DMS114 treated with DMSO at 0.1 percent for 48 hours (cell line): ENCODE results near the gene FGF11.

Experiments
- DNase-seq: peaks from one replicate; lab custom pipeline; 2025; ENCODE audit not compliant: unreplicated experiment; lab: John Stamatoyannopoulos, UW

Gene FGF11

GRCh38 chr17:7439462-7440112, at the start of gene FGF11:
Gene FGF11 (plus strand): TSS chr17:7439512. CDS start chr17:7439621, 109 bp downstream.
- DNase-seq, result no peak

DNA sequence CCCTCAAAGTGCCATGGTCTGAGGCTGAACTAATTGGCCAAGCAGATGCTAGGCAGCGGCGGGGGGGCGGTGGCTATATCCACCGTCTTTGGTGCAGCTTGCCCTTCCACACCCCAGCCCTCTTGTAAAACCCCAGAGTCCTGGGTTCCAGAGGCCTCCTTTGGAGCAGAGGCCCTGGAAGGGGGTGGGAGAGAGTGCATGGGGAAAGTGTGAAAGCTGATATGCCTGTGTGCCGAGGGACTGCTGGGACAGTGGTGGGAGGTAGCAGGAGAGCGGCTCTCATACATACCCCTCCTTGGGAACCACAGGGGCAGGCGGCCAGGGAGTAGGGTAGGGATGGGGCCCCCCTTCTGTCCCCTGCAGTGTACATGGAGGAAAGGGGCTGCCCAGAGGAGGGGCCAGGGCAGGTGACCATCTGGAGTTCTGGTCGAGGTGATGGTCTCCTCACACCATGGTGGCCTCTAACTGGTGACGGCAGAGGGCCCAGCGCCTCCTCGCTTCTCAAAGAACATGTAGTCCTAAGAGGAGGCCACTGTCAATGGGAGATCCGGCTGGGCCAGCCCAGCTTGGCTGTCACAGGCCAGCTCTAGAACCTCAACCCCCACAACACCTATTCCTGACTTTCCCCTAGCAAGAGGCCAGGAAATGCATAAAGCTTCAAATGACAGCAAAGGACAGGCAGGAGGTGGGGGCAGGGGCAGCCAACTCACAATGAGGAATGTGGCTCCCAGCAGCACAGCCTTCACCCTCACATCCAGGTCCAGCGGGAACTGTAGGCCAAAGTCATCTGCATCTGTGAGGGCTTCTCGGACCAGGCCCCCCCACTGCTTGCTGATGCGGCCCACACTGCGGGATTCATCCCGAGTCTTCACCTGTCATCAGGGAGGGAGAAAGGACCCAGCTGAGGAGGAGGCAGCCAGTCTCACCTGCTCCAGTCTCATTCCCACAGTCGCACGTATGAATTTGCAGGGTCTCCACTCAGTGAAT, 49.1 kb upstream of the FGF11 start:
- DNase-seq, result no peak

- no peak for DNase-seq
These were observed 48.0 kb upstream of the FGF11 start for GRCh38 chr17:7391307-7391706.

DNA sequence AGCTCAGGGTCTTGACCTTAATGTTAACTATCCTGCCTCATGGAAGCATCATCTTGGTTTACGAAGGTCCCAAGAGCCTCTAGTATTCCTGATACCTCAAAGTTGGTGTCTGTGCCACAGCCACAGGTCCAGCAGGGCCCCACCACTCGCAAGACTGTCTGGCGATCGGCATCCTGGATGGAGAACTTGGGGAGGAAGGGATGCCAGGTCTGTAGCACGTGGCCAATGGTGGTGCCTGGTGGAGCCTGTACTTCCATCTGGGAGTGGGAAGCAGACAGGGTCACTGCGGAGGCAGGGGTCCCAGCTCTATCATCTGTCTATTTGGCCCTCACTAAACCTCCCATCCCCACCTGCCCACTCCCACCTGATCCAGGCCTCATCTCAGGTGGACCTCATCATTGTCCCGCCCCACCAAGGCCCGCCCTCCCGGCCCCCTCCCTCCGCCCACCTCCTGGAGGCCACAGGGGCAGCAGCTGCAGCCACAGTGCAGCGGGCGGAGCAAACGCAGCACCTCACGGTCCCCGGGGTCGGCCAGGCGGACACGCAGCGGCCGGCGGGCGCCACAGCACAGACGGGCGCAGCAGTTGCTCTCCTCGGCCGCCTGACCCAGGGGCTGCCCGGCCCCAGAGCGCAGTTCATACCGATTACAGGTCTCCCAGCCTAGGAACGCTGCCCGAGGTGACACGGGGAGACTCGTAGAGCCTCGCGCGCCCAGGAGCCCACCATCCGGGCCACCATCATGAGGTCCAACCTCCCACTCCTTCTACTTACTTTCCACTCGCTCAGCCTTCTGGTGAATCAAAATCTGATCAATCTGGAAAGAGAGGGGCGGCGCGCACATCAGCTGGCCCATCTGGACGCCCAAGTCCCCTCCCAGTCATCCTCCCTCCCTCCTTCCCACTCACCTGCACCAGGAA, 46.4 kb upstream of the FGF11 start:
- no peak for DNase-seq

DNA sequence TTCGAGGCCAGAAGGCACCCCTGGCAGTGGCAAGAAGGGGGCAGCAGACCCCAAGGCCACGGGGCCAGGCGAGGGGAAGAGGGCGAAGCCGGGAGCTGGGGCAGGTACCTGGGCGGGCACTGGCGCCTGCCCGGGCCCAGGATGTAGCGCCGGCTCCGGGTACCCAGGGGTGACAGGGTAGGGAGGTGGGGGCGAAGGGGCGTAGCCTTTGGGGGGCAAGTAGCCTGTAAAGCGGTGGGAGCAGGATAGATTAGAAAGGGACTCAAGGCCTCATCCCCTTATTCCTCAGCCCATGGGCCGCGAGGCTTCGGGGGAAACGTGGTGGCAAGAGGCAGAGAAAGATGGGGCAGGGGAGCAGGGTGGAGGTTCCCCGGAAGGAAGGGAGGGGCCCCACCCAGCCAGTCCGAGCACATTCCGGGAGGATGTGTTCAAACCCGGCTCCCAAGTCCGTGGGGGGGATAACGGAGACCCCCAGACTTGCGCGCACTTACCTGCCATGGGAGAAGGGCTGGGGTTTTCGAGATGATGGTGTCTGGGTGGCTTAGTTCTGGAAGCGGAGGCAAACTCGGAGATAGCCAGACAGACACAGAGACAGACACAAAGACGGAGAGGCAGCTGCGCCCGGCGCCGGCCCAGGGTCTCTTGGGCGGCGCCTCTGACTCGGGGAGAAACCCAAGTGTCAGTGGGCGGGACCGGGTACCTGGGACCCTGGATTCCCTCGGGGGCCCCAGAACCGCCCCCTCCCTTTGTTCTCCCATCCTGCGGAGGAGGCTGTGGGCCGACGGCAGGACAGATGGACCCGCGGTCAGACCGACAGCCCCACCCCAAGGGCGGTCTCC, 45.5 kb upstream of the FGF11 start:
- DNase-seq, result no peak

DNA sequence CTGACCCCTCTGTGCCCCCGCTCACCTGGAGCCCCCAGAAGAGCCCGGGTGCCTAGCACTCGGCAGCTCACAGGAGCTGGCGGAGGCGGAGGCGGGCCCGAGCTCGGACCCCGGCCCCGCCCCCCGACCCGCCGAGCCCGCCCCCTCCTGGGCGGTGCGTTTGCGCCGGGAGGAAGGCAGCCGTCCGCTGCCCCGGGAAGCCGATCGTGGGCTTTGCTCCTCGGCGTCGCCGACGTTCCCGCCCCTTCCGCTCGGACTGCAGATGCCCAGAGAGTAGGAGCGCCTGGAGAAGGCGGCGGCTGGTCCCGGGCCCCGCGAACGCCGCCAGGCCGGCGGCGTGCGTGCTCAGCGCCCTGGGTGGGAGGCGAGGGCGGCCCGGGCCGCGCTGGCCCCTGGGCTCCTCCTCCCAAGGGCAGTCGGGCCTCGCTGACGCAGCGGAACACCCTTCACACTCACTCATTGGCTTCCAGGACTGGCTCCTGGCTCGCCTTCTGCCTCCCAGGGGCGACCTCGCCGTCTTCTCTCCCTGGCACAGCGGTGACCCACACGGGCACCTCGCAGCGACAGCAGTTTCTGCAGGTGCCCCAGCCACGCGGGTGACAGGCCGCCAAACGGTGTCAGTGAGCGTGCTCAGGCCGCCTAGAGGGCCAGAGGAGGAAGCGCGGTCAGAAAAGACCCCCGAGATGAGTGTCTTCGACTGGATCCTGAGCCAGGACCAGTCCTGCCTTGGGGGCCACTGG, 44.7 kb upstream of the FGF11 start, which contains the start of gene PLSCR3:
TSS of gene PLSCR3 (minus strand) at position 74 of the 740 bp plus-strand sequence. CDS start 415 bp downstream, outside the sequence.
- DNase-seq, result peak; percentile 69

- no peak for DNase-seq
These were observed 43.2 kb upstream of the FGF11 start for GRCh38 chr17:7396147-7396546.

GRCh38 chr17:7398612-7399011, 40.7 kb upstream of the FGF11 start:
- DNase-seq, result no peak

GRCh38 chr17:7403043-7403726, 36.1 kb upstream of the FGF11 start:
- no peak for DNase-seq

DNA sequence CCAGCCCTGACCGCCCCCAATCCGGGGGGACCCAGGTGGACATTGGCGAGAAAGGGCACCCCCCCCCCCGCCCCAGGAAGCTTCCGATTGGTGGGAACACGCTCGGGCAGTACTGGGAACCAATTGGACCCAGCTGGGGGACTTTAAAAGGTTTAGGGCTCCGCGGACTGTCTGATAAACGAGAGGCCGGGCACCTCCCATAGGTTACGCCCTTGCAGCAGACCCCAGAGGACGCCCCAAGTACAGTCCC, 35.7 kb upstream of the FGF11 start:
- DNase-seq, result no peak

DNA sequence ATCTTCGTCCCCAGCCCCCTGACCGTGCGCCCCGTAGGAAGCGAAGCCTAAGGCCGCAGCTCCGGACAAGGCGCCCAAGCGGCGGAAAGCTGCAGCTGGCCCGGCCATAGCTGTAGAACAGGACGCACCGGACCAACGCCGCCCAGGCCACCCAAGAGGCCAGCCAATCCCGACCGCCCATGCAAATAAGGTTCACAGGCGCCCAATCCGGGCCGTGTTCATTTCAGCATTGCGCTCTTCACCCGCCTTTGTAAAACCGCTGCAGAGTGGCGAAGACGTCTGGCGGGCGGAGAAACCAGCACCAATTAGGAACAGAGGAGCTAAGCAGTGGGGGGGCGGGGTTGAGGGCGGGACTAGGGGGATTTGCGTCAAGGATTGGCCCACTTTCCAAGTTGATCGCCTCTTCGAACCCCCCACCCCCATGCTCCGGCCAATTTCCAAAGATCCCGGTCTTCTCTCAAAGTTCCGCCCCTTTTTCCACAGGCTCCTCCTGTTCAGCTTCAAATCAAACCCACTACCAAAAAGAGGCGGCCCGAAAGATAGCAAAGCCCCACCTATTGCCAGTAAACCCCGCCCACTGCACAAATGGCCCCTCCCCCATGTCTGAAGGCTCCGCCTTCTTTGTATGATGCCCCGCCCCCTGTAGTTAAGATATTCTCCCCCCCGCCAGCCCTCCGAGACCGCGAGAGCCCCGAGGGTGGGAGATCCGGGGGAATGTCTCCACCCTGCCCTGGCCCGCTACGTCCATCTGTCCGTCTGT, 35.2 kb upstream of the FGF11 start, which contains the start of gene TMEM256:
TSS of gene TMEM256 (minus strand) at position 121 of the 760 bp plus-strand sequence. CDS start at position 108, 13 bp downstream.
- DNase-seq, result peak; percentile 97

GRCh38 chr17:7404737-7405349, 34.5 kb upstream of the FGF11 start:
- DNase-seq, result no peak

GRCh38 chr17:7405350-7406234, 33.7 kb upstream of the FGF11 start:
- DNase-seq, result no peak

GRCh38 chr17:7406235-7406825, 33.0 kb upstream of the FGF11 start:
- DNase-seq, result no peak

GRCh38 chr17:7407082-7407481, 32.2 kb upstream of the FGF11 start:
- no peak for DNase-seq

- DNase-seq, result no peak
These were observed 31.6 kb upstream of the FGF11 start, which contains the start of gene NLGN2 for GRCh38 chr17:7407485-7408251. Gene NLGN2 (plus strand): TSS chr17:7407845. CDS start chr17:7408256, 411 bp downstream.
